Measurements from ENCODE around the gene EN2.

The EN2 gene

GRCh38 chr7:155465761-155466141 is 7.8 kb downstream of the EN2 start:
- DNase-seq: no peak

GRCh38 chr7:155466142-155466813 is 8.3 kb downstream of the EN2 start:
- no peak for DNase-seq

GRCh38 chr7:155466814-155467733 is 9.1 kb downstream of the EN2 start:
- no peak for DNase-seq

GRCh38 chr7:155467846-155468784 is 10.2 kb downstream of the EN2 start:
- no peak for DNase-seq

- no peak for DNase-seq
These were observed 10.8 kb downstream of the EN2 start for GRCh38 chr7:155468785-155469148.

GRCh38 chr7:155469311-155470185 is 11.6 kb downstream of the EN2 start:
- DNase-seq: no peak

GRCh38 chr7:155470186-155470487 is 12.2 kb downstream of the EN2 start:
- no peak for DNase-seq

- no peak for DNase-seq
These were observed 13.0 kb downstream of the EN2 start for GRCh38 chr7:155470686-155471638.

GRCh38 chr7:155471718-155472117 is 13.8 kb downstream of the EN2 start:
- no peak for DNase-seq

GRCh38 chr7:155477476-155477875 is 19.5 kb downstream of the EN2 start:
- no peak for DNase-seq

- no peak for DNase-seq
These were observed 23.8 kb downstream of the EN2 start for GRCh38 chr7:155481764-155482163.

GRCh38 chr7:155482511-155483183 is 24.7 kb downstream of the EN2 start:
- DNase-seq: no peak

GRCh38 chr7:155483245-155483644 is 25.3 kb downstream of the EN2 start:
- no peak for DNase-seq

- DNase-seq: no peak
These were observed 26.0 kb downstream of the EN2 start for GRCh38 chr7:155483868-155484325.

GRCh38 chr7:155484483-155485399 is 26.8 kb downstream of the EN2 start:
- DNase-seq: no peak

- no peak for DNase-seq
These were observed 29.0 kb downstream of the EN2 start for GRCh38 chr7:155486783-155487508.

- DNase-seq: no peak
These were observed 29.9 kb downstream of the EN2 start for GRCh38 chr7:155487509-155488482.

All from SHP77 (cell line).